Karpas-422 (cell line): ENCODE measurements around the gene ACSF3. TPM values are rescaled to one million over a fixed set of nuclear protein-coding genes. Genes with fewer than 3 reads are reported as not detected.

Experiments
- DNase-seq: peaks from one replicate; pipeline ENCODE4 v3.0.0-alpha.2; 2015
- H2AFZ ChIP-seq: fragments of 200-600 bp; sonication (generic); 2 replicates; pipeline ENCODE4 v1.6.1; 2014; ENCODE audit warnings: antibody characterized with exemption, low read length, mixed read lengths
- H3K27ac ChIP-seq: fragments of 200-600 bp; sonication (generic); 2 replicates; pipeline ENCODE4 v1.5.1; 2014; ENCODE audit warnings: mild to moderate bottlenecking, low read length, moderate library complexity
- H3K27me3 ChIP-seq: fragments of 200-600 bp; sonication (generic); 2 replicates; pipeline ENCODE4 v1.6.1; 2014; ENCODE audit warnings: low read length, mixed read lengths
- H3K36me3 ChIP-seq: fragments of 200-600 bp; sonication (generic); 2 replicates; pipeline ENCODE4 v1.6.1; 2014; ENCODE audit warnings: low read length, mixed read lengths; ENCODE audit not compliant: insufficient read depth
- H3K4me1 ChIP-seq: fragments of 200-600 bp; sonication (generic); 2 replicates; pipeline ENCODE4 v1.6.1; 2014; ENCODE audit warnings: mild to moderate bottlenecking, low read length, mixed read lengths
- H3K4me2 ChIP-seq: fragments of 200-600 bp; sonication (generic); 2 replicates; pipeline ENCODE4 v1.6.1; 2014; ENCODE audit warnings: low read length, low read depth, mild to moderate bottlenecking; ENCODE audit not compliant: poor library complexity, severe bottlenecking
- H3K4me3 ChIP-seq: fragments of 200-600 bp; sonication (generic); 2 replicates; pipeline ENCODE4 v1.5.1; 2014; ENCODE audit warnings: mild to moderate bottlenecking, antibody characterized with exemption, low read length, mixed read lengths
- H3K79me2 ChIP-seq: fragments of 200-600 bp; sonication (generic); 2 replicates; pipeline ENCODE4 v1.6.1; 2014; ENCODE audit warnings: mild to moderate bottlenecking, low read length, mixed read lengths
- H3K9ac ChIP-seq: fragments of 200-600 bp; sonication (generic); 2 replicates; pipeline ENCODE4 v1.6.0; 2014; ENCODE audit warnings: low read length
- H3K9me2 ChIP-seq: fragments of 200-600 bp; sonication (generic), shearing (Covaris generic); replicated peaks from 2 replicates; pipeline ENCODE4 v1.6.0; 2014; ENCODE audit warnings: mild to moderate bottlenecking, low read length, moderate library complexity; ENCODE audit not compliant: insufficient read depth
- H3K9me3 ChIP-seq: fragments of 300-700, 200-600 bp; sonication (generic); 2 replicates; pipeline ENCODE4 v1.6.1; 2014; ENCODE audit warnings: low read length, mixed read lengths
- H4K20me1 ChIP-seq: fragments of 200-600 bp; sonication (generic); 2 replicates; pipeline ENCODE4 v1.6.1; 2014; ENCODE audit warnings: mild to moderate bottlenecking, antibody characterized with exemption, low read length, low read depth; ENCODE audit not compliant: insufficient read depth
- total RNA-seq: library from RNA; depleted of rRNA; stranded (reverse); fragments of >200 nt; shearing (Covaris generic); gene quantifications from 2 replicates; pipeline ENCODE4 v1.2.3, GENCODE V29; 2014; ENCODE audit warnings: low replicate concordance

ACSF3 gene
- total RNA-seq, 1 experiment from 2014 or later: 30.4 TPM

DNA sequence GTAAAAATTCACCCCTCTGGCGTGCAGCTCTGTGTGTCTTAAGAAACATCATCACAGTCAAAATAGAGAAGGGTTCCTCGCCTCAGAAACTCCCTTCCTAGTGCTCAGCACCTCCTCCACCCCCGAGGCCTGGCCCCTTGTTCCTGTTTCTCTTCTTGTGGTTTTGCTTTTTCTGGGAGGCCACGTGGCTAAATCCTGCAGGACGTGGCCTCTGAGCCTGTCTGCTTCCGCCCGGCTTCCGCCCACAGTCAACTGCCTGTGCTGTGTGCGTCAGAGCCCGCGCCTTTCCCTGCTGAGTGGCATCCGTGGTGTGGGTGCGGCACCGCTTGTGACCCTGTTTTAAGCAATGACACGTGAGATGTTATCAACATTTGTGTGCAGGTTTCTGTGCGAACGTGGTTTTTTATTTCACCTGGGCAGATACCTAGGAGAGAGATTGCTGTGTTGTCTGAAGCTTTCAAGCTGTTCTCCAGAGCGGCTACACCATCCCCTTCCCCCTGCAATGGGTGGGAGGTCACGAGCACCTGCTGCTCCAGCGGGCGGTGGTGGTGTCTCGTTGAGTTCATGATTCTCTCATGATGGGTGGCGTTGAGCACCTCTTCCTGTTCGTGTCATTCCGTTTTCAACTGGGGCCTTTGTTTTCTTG is 21.7 kb downstream of the ACSF3 start:
- Histone ChIP-seq H4K20me1 (no peaks in the 10 kb centered on the region), H3K9me3 (no peaks in the 10 kb centered on the region), H3K36me3 (no peaks in the 10 kb centered on the region), H3K79me2 (peaks cover 6% of the 10 kb centered on the region), H3K4me1 (peaks cover 37% of the 10 kb centered on the region), H3K4me2 (peak overlapping the region; percentile 88), H2AFZ (no peak overlapping the region), H3K4me3 (peak overlapping the region; percentile 73), H3K27ac (peak overlapping the region; percentile 92), H3K27me3 (no peaks in the 10 kb centered on the region), H3K9ac (peak overlapping the region; percentile 75), H3K9me2 (no peaks in the 10 kb centered on the region)
- DNase-seq: peak; percentile 90

DNA sequence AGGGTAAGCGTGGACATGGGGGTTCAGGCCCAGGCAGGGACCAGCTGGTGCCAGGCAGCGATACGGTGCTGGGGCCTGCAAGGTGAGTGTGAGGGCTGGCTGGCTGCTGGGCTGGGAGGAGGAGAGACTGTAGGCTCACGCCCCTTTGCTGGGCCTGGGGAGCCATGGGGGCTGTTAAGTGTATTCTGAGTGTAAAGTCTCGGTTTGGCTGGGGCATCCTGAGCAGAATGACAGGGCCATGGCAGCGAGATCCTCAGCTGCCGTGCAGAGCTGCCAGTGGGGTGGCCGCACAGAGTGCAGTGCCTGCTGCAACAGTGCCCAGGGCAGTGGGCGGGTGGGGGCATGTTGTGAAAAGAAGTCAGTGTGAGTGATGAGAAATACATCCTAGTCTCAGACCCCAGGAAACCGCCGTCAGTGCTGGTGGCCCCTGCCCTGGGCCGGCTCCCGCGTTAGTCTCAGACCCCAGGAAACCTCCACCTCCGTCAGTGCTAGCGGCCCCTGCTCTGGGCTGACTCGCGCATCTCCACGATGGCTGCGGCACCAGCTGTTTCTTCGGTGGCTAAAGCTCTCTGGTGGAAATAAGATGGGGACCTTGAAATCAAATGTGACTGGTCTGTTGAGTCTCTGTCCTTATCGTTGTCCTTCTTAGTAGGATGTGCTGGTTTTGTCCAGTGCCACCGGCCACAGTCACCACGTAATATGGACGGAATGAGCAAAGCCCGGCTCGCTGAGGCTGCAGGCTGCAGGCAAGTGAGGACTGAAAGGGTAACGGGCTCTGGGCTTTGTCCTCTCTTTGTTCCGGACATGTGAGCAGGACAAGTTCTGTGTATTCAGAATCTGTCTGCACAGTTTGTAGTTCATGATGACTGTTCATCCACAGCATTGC is 22.9 kb downstream of the ACSF3 start:
- no peaks in the 10 kb centered on the region for H3K36me3 ChIP-seq
- H3K27ac ChIP-seq: no peak overlapping the region
- H3K9me2 ChIP-seq: no peaks in the 10 kb centered on the region
- no peak overlapping the region for H3K9ac ChIP-seq
- peaks cover 37% of the 10 kb centered on the region for H3K4me1 ChIP-seq
- no peaks in the 10 kb centered on the region for H3K27me3 ChIP-seq
- H3K79me2 ChIP-seq: peaks cover 6% of the 10 kb centered on the region
- no peak overlapping the region for H3K4me3 ChIP-seq
- no peaks in the 10 kb centered on the region for H3K9me3 ChIP-seq
- no peaks in the 10 kb centered on the region for H4K20me1 ChIP-seq
- H2AFZ ChIP-seq: no peak overlapping the region
- DNase-seq: no peak
- H3K4me2 ChIP-seq: no peak overlapping the region

DNA sequence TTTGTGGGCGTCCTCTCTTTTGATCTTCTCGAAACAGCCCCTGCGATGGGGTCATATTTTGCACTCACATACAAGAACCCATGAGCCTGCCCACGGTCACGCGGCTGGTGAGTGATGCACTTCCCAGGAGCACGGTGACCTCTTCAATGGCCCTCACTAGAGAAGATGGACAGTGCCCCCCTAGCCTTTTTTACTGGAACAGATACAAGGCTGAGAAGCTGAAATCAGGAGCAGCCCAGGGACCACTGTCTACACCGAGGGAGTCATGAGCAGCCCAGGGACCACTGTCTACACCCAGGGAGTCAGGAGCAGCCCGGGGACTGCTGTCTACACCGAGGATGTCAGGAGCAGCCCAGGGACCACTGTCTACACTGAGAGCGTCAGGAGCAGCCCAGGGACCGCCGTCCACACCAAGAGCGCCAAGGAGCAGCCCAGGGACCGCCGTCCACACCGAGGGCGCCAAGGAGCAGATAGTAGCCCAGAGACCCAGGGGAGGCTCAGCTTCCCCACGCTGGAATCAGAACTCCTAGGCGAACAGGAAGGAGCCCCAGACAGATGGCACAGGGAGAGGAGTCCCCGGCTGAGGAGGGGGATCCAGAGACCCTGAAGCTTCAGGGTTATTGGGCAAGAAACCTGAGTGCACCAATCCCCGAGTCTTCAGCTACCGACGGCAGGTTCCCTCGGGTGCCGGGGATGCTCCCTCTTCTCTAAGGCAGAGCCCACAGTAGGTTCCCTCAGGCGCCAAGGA is 23.7 kb downstream of the ACSF3 start:
- Histone ChIP-seq H3K4me1 (peaks cover 38% of the 10 kb centered on the region), H3K9me2 (no peaks in the 10 kb centered on the region), H3K4me2 (no peak overlapping the region), H3K27ac (no peak overlapping the region), H3K27me3 (no peaks in the 10 kb centered on the region), H3K36me3 (no peaks in the 10 kb centered on the region), H4K20me1 (no peaks in the 10 kb centered on the region), H3K79me2 (peaks cover 6% of the 10 kb centered on the region), H3K9me3 (no peaks in the 10 kb centered on the region), H2AFZ (no peak overlapping the region), H3K9ac (no peak overlapping the region), H3K4me3 (no peak overlapping the region)
- DNase-seq: no peak

DNA sequence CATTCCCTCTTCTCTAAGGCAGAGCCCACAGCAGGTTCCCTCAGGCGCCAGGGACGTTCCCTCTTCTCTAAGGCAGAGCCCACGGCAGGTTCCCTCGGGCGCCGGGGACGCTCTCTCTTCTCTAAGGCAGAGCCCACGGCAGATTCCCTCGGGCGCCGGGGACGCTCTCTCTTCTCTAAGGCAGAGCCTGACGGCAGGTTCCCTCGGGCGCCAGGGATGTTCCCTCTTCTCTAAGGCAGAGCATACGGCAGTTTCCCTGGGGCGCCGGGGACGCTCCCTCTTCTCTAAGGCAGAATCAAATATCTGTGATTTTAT is 24.3 kb downstream of the ACSF3 start:
- Histone ChIP-seq H3K27me3 (no peaks in the 10 kb centered on the region), H3K36me3 (no peaks in the 10 kb centered on the region), H3K4me1 (peaks cover 34% of the 10 kb centered on the region)

DNA sequence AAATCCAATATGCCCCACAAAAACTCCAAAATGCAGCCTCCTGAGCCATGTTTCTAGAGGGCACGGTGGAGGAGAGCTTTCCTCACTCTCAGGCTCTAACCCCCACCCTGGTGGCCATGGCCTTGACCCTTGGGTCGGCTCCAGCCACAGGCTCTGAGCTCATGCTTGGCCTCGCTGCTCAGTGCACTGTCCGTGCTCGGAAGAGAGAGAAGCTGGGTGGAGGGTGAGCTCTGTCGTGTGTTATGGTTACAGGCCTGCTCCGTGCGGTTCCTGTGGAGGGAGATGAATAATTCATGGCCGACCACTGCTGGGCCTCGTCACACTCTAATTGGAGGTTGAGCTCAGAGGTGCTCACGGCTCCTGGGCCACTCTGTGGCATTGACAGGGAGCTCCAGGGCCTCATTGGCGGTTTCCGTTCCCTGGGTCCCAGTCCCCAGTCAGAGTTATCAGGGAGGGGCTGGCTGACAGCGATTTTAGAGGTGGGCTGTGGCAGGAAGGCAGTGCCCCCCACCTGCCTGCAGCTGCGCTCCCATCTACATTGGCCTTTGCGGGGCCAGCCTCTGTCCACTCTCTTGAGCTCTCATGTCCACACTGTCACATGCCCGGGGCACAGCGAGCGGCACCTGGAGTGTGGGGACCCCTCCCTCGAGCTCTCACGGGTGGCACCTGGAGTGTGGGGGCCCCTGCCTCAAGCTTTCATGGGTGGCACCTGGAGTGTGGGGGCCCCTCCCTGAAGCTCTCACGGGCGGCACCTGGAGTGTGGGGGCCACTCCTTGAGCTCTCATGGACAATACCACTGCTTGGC is 24.9 kb downstream of the ACSF3 start:
- H3K79me2 ChIP-seq: peaks cover 6% of the 10 kb centered on the region
- H3K4me2 ChIP-seq: no peak overlapping the region
- H3K4me3 ChIP-seq: no peak overlapping the region
- no peaks in the 10 kb centered on the region for H4K20me1 ChIP-seq
- peaks cover 3% of the 10 kb centered on the region; the same call in 1 of the 2 replicates for H3K36me3 ChIP-seq
- DNase-seq: no peak
- no peaks in the 10 kb centered on the region for H3K27me3 ChIP-seq
- H3K27ac ChIP-seq: no peak overlapping the region
- no peaks in the 10 kb centered on the region for H3K9me3 ChIP-seq
- H3K9me2 ChIP-seq: no peaks in the 10 kb centered on the region
- peaks cover 28% of the 10 kb centered on the region for H3K4me1 ChIP-seq
- H2AFZ ChIP-seq: no peak overlapping the region
- H3K9ac ChIP-seq: no peak overlapping the region

More for the DNA sequence above, 24.3 kb downstream of the ACSF3 start:
- no peak overlapping the region for H3K9ac ChIP-seq
- no peak overlapping the region for H3K4me2 ChIP-seq
- no peak overlapping the region for H3K27ac ChIP-seq
- no peaks in the 10 kb centered on the region for H3K9me3 ChIP-seq
- H2AFZ ChIP-seq: no peak overlapping the region
- DNase-seq: no peak
- H3K79me2 ChIP-seq: peaks cover 6% of the 10 kb centered on the region
- H3K9me2 ChIP-seq: no peaks in the 10 kb centered on the region
- no peak overlapping the region for H3K4me3 ChIP-seq
- H4K20me1 ChIP-seq: no peaks in the 10 kb centered on the region

DNA sequence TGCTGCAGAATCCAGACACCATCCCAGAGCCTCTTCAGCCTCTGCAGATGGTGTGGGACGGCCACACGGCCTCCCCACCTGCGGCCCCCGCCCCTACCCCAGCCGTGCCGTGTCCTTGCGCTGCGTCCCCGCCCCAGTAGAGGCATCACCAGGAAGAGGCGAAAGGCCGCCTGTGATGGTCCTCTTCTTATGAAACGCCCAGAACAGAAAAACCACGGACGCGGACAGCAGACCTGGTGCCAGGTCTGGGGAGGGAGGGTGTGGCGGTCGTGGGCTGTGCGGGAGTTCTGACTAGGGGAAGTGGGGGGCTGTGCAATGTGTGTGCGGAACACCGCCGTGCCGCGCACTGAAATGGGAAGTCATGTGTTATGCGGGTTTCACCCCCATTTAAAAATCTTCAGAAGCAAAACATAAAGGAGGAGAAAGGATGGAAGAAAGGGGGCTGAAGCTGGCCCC is 25.5 kb downstream of the ACSF3 start:
- H3K27ac ChIP-seq: no peak overlapping the region
- no peak overlapping the region for H3K4me3 ChIP-seq
- no peaks in the 10 kb centered on the region for H3K9me3 ChIP-seq
- H2AFZ ChIP-seq: no peak overlapping the region
- no peaks in the 10 kb centered on the region for H4K20me1 ChIP-seq
- no peak overlapping the region for H3K9ac ChIP-seq
- no peaks in the 10 kb centered on the region for H3K27me3 ChIP-seq
- peaks cover 22% of the 10 kb centered on the region for H3K4me1 ChIP-seq
- H3K36me3 ChIP-seq: peaks cover 6% of the 10 kb centered on the region; the same call in 1 of the 2 replicates
- H3K4me2 ChIP-seq: no peak overlapping the region
- peaks cover 6% of the 10 kb centered on the region for H3K79me2 ChIP-seq
- DNase-seq: no peak
- no peaks in the 10 kb centered on the region for H3K9me2 ChIP-seq

DNA sequence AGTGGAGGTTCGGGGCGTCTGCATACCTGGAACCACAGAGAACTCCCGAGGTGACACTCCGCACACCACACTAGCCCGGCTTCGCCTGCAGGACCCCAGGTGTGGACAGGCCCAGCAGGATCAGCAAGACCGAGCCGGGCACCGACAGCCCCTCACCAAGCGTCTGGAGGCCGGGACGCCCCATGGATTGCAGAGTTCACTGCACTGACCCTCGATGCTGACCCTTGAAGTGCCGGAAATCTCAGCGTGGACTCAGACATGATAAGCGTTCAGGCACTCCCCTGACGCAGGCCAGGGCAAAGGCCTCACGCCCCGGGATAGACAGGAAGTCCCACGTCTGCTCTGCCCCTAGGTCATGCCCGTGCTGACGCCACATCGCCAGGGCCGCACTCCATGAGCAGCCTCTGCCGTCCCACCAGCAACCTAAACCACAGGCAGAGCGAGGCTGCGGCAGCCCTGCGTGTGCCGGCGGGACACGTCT is 26.0 kb downstream of the ACSF3 start:
- H3K4me1 ChIP-seq: peaks cover 17% of the 10 kb centered on the region
- no peak overlapping the region for H3K27ac ChIP-seq
- no peaks in the 10 kb centered on the region for H3K27me3 ChIP-seq
- peaks cover 6% of the 10 kb centered on the region for H3K79me2 ChIP-seq
- no peak overlapping the region for H3K9ac ChIP-seq
- H3K9me3 ChIP-seq: no peaks in the 10 kb centered on the region
- H3K9me2 ChIP-seq: no peaks in the 10 kb centered on the region
- H3K4me2 ChIP-seq: no peak overlapping the region
- H3K4me3 ChIP-seq: no peak overlapping the region
- H4K20me1 ChIP-seq: no peaks in the 10 kb centered on the region
- H3K36me3 ChIP-seq: peaks cover 6% of the 10 kb centered on the region; the same call in 1 of the 2 replicates
- H2AFZ ChIP-seq: no peak overlapping the region
- DNase-seq: no peak
